GM04504 (cell line): ENCODE data around the gene MYO3B.

Experiments
- DNase-seq: peaks from one replicate; pipeline ENCODE4 v3.0.0-alpha.2; 2012; ENCODE audit warnings: low read depth

Gene MYO3B

GRCh38 chr2:170177950-170178781 lies at the start of gene MYO3B:
TSS of gene MYO3B (plus strand) at chr2:170178147. CDS start at chr2:170178288, 141 bp downstream.
- DNase-seq: no peak

- no peak for DNase-seq
These were observed 38.5 kb upstream of the MYO3B start for GRCh38 chr2:170139276-170139967.

- DNase-seq: no peak
These were observed 37.4 kb upstream of the MYO3B start for GRCh38 chr2:170140561-170140960.

GRCh38 chr2:170141865-170142264 lies 36.1 kb upstream of the MYO3B start:
- DNase-seq: no peak

- peak; percentile 38 for DNase-seq
These were observed 35.4 kb upstream of the MYO3B start for GRCh38 chr2:170142502-170142901.

- no peak for DNase-seq
These were observed 34.8 kb upstream of the MYO3B start for GRCh38 chr2:170143045-170143717.

- DNase-seq: no peak
These were observed 33.2 kb upstream of the MYO3B start for GRCh38 chr2:170144761-170145160.

GRCh38 chr2:170145191-170145590 lies 32.8 kb upstream of the MYO3B start:
- DNase-seq: no peak

- DNase-seq: no peak
These were observed 32.1 kb upstream of the MYO3B start for GRCh38 chr2:170145675-170146432.

GRCh38 chr2:170146784-170147183 lies 31.2 kb upstream of the MYO3B start:
- DNase-seq: no peak

GRCh38 chr2:170147576-170147975 lies 30.4 kb upstream of the MYO3B start:
- no peak for DNase-seq

- no peak for DNase-seq
These were observed 29.8 kb upstream of the MYO3B start for GRCh38 chr2:170148161-170148560.

- DNase-seq: no peak
These were observed 25.5 kb upstream of the MYO3B start for GRCh38 chr2:170152421-170152820.

- no peak for DNase-seq
These were observed 22.8 kb upstream of the MYO3B start for GRCh38 chr2:170155022-170155722.

GRCh38 chr2:170155723-170156253 lies 22.2 kb upstream of the MYO3B start:
- no peak for DNase-seq

- DNase-seq: no peak
These were observed 21.4 kb upstream of the MYO3B start for GRCh38 chr2:170156592-170156991.

GRCh38 chr2:170157025-170157684 lies 20.8 kb upstream of the MYO3B start:
- DNase-seq: no peak

GRCh38 chr2:170159060-170159459 lies 18.9 kb upstream of the MYO3B start:
- DNase-seq: no peak

- no peak for DNase-seq
These were observed 16.3 kb upstream of the MYO3B start for GRCh38 chr2:170161516-170162270.

- DNase-seq: no peak
These were observed 15.7 kb upstream of the MYO3B start for GRCh38 chr2:170162271-170162632.
